ENCODE results near the gene DGKD. TPM values are rescaled to one million over a fixed set of nuclear protein-coding genes. Genes with fewer than 3 reads are reported as not detected.

Gene DGKD, protein sequence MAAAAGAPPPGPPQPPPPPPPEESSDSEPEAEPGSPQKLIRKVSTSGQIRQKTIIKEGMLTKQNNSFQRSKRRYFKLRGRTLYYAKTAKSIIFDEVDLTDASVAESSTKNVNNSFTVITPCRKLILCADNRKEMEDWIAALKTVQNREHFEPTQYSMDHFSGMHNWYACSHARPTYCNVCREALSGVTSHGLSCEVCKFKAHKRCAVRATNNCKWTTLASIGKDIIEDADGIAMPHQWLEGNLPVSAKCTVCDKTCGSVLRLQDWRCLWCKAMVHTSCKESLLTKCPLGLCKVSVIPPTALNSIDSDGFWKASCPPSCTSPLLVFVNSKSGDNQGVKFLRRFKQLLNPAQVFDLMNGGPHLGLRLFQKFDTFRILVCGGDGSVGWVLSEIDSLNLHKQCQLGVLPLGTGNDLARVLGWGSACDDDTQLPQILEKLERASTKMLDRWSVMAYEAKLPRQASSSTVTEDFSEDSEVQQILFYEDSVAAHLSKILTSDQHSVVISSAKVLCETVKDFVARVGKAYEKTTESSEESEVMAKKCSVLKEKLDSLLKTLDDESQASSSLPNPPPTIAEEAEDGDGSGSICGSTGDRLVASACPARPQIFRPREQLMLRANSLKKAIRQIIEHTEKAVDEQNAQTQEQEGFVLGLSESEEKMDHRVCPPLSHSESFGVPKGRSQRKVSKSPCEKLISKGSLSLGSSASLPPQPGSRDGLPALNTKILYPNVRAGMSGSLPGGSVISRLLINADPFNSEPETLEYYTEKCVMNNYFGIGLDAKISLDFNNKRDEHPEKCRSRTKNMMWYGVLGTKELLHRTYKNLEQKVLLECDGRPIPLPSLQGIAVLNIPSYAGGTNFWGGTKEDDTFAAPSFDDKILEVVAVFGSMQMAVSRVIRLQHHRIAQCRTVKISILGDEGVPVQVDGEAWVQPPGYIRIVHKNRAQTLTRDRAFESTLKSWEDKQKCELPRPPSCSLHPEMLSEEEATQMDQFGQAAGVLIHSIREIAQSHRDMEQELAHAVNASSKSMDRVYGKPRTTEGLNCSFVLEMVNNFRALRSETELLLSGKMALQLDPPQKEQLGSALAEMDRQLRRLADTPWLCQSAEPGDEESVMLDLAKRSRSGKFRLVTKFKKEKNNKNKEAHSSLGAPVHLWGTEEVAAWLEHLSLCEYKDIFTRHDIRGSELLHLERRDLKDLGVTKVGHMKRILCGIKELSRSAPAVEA
- 100 to 1,000 TPM in 1 of 2 donors, 10 to 100 TPM in 1; 74.3 to 250 TPM for total RNA-seq
- 10 to 100 TPM in 1 of 2 donors, 1 to 10 TPM in 1; 8.9 to 62.2 TPM for polyA plus RNA-seq
- long read RNA-seq, donor 1, full-length matches to known transcripts = 1 of 344 reads
- long read RNA-seq, donor 1, partial matches to known transcripts = 104 of 344 reads
- long read RNA-seq, donor 1, other reads (novel, unspliced or antisense) = 239 of 344 reads
- long read RNA-seq, donor 2, partial matches to known transcripts = 14 of 40 reads
- long read RNA-seq, donor 2, other reads (novel, unspliced or antisense) = 26 of 40 reads

DNA sequence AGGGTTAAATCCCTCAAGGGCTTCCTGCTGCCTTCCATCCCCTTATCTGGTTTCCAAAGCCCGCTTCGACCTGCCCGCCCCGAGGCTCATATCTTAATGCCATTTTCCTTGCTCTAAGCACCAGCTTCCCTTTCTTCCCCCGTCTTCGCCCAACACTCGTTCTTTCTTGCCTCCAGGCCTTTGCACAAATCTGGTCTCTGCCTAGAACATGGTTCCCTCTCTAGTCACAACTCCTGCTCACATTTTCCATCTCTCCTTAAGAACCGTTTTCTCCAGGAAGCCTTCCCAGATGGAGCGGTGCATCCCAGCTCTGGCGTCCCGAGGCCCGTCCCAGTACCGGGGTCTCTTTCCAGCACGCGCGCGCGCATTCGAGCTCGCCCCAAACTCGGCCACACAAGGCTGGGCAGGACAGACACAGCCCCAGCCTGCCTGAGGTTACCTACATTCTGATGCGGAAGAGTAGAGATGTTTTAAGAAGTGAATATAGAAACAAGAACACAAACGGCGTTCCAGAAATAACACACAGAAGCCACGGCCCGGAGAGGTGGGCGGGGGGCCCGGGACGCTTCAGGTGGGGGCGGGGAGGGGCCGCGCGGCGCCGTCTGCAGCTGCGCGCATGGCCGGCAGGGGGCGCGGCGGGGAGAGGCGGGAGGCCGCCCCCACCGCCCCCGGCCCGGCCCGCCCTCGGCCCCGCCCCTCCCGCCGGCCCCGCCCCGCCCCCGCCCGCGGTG, at the start of gene DGKD:
Gene DGKD (plus strand): TSS at position 726 of the 731 bp plus-strand sequence. CDS start 25 bp downstream, outside the sequence.
- Histone ChIP-seq H3K4me3 (ENCODE audit: low read length in 2 of 2) (peak within 1 kb of the TSS; percentile 99), H3K27ac (ENCODE audit: low read depth in 1 of 2, low read length in 2 of 2) (no peak within 1 kb of the TSS), H3K27me3 (ENCODE audit: control insufficient read depth in 1 of 2, insufficient read depth in 2 of 2, low read length in 1 of 2) (no peaks in the 10 kb centered on the region), H3K4me1 (ENCODE audit: control insufficient read depth in 1 of 2, insufficient read depth in 2 of 2, low read length in 2 of 2) (no peaks in the 10 kb centered on the region), H3K9me3 (ENCODE audit: control insufficient read depth, low read length) (no peaks in the 10 kb centered on the region), H3K36me3 (ENCODE audit: control insufficient read depth in 1 of 2, insufficient read depth in 2 of 2, low read length in 1 of 2) (no peaks in the 10 kb centered on the region)
- 5 to 10% methylated on average over 29 to 56 of the region's 56 CpGs for WGBS, 2 donors
- ATAC-seq (ENCODE audit: low FRiP score) (peak; percentile 92), DNase-seq (peak; percentile 66 to 90)
- intact Hi-C loops (cut with DNase I) = loop anchor here (2.0 to 5.0 kb wide), 3 partner anchors 33 to 89 kb away; no protein-coding TSS in a partner anchor

DNA sequence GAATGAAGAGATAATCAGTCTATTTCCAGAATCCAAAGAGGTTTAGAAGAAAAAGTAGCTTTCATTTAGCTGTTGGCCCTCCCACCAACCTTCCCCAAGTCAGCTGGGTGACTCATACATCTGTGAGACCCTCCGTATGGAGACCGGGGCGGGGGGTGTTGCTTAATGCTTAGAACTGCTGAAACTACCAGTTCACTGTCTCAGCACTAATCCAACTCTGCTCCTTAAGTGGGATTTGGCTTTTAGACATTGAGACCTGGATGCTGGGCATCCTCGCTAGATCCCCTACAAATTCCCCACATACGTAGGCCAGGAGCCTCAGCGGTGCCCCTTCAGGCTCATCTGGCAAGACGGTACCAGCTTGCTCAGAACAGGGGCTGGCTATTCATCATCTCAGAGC, 46.7 kb upstream of the DGKD start, which contains the start of gene SAG:
Gene SAG (plus strand): TSS at position 252 of the 400 bp plus-strand sequence. CDS start 1,374 bp downstream, outside the sequence.
- Histone ChIP-seq H3K27ac (ENCODE audit: low read depth in 1 of 2, low read length in 2 of 2) (no peak within 1 kb of the TSS), H3K27me3 (ENCODE audit: control insufficient read depth in 1 of 2, insufficient read depth in 2 of 2, low read length in 1 of 2) (no peaks in the 10 kb centered on the region), H3K36me3 (ENCODE audit: control insufficient read depth in 1 of 2, insufficient read depth in 2 of 2, low read length in 1 of 2) (no peaks in the 10 kb centered on the region), H3K4me1 (ENCODE audit: control insufficient read depth in 1 of 2, insufficient read depth in 2 of 2, low read length in 2 of 2) (no peaks in the 10 kb centered on the region), H3K9me3 (ENCODE audit: control insufficient read depth, low read length) (no peaks in the 10 kb centered on the region), H3K4me3 (ENCODE audit: low read length in 2 of 2) (no peak within 1 kb of the TSS)
- 87% methylated on average over 7 of the region's 7 CpGs for WGBS, 2 donors
- ATAC-seq (ENCODE audit: low FRiP score) (no peak), DNase-seq (no peak)
- intact Hi-C loops (cut with DNase I) = no loop called here

DNA sequence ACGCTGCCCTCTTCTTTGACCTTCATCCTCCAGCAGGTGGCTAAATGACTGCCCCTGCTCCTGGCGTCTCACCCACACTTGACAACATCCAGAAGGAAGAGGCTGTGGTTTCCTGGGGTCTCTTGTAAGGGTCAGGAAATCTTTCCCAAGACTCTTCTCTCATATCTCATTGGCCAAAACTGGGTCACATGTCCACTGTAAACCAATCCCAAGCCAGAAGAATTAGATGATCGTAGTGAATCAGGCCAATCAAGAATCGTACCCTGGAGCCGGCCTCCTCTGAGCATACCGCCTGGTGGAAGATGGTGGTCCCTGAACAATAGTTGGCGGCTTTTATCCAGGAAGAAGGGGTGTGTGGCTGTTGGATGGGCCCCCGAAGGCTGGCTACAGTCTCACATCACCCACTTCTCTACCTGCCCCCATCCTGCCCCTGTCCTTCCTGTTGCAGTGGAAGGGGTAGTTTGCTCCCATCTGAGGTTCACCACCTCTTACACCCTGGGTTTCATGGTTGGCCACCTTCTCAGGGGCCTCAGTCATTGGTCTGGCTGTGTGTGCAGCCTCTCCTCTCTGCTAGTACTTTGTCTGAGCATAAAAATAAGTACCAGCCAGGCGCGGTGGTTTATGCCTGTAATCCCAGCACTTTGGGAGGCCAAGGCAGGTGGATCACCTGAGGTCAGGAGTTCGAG, 42.9 kb upstream of the DGKD start:
- DNase-seq (no peak), ATAC-seq (ENCODE audit: low FRiP score) (no peak)
- Histone ChIP-seq H3K4me3 (ENCODE audit: low read length in 2 of 2) (no peak overlapping the region), H3K36me3 (ENCODE audit: control insufficient read depth in 1 of 2, insufficient read depth in 2 of 2, low read length in 1 of 2) (no peaks in the 10 kb centered on the region), H3K27me3 (ENCODE audit: control insufficient read depth in 1 of 2, insufficient read depth in 2 of 2, low read length in 1 of 2) (no peaks in the 10 kb centered on the region), H3K27ac (ENCODE audit: low read depth in 1 of 2, low read length in 2 of 2) (no peak overlapping the region), H3K4me1 (ENCODE audit: control insufficient read depth in 1 of 2, insufficient read depth in 2 of 2, low read length in 2 of 2) (no peaks in the 10 kb centered on the region), H3K9me3 (ENCODE audit: control insufficient read depth, low read length) (no peaks in the 10 kb centered on the region)
- 87 to 92% methylated on average over 10 to 11 of the region's 11 CpGs for WGBS, 2 donors
- intact Hi-C loops (cut with DNase I) = no loop called here

DNA sequence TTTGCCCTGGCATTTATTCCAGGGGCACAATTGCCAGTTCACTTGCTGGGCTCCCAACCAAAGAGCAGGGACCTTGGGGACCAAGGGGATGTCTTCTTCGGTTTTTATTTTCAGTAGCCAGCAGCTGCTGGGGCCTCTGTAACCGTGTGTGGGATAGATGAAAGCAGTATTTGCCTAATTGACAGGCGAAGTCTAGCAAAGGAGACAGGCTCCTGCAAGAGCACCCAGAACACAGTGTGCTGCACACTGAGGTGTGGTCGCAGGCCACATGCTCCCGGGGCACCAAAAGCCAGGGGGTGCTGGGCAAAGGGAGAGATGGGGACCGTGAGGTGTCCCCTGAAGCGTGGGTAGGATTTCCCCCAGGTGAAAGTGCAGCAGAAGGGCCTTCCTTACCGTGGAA, 41.4 kb upstream of the DGKD start:
- no peak for DNase-seq
- intact Hi-C loops (cut with DNase I) = no loop called here
- no peak for ATAC-seq (ENCODE audit: low FRiP score)
- Histone ChIP-seq H3K36me3 (ENCODE audit: control insufficient read depth in 1 of 2, insufficient read depth in 2 of 2, low read length in 1 of 2) (no peaks in the 10 kb centered on the region), H3K27me3 (ENCODE audit: control insufficient read depth in 1 of 2, insufficient read depth in 2 of 2, low read length in 1 of 2) (no peaks in the 10 kb centered on the region), H3K27ac (ENCODE audit: low read depth in 1 of 2, low read length in 2 of 2) (no peak overlapping the region), H3K4me1 (ENCODE audit: control insufficient read depth in 1 of 2, insufficient read depth in 2 of 2, low read length in 2 of 2) (no peaks in the 10 kb centered on the region), H3K4me3 (ENCODE audit: low read length in 2 of 2) (no peak overlapping the region), H3K9me3 (ENCODE audit: control insufficient read depth, low read length) (no peaks in the 10 kb centered on the region)
- WGBS, 2 donors = 75 to 78% methylated on average over 8 of the region's 8 CpGs

DNA sequence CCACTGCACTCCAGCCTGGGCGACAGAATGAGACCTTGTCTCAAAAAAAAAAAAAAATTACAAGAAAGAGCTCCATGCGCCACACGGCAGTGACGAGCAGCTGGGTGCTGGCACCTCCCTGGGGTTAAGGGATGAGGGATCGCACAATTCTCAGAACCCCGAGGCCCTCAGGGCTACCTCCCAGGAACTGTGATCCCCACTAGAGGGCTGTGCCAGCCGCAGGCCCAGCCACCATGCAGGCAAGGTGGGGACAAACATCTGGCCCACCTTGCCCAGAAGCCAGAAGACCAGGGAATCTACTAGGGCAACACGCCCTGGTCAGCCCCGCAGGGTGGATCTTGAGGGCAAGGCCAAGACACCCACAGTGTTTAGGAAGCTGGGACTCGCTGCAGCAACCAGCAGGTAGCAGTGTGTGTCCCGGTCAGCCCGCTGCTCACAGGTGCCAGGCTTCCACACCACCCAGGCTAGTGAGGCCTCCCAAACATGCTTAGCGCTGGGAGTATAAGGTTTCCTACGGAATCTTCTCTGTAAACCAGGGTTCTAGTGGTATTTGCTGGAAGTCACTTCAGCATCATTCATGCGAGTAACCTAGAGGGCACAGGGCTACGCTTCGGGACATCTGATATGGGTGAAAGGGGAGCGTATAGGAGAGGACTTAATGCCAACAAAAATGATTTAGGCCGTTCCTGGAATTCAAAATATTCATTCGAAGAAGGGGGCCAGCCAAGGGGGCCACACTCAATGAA, 39.9 kb upstream of the DGKD start:
- Histone ChIP-seq H3K4me1 (ENCODE audit: control insufficient read depth in 1 of 2, insufficient read depth in 2 of 2, low read length in 2 of 2) (no peaks in the 10 kb centered on the region), H3K4me3 (ENCODE audit: low read length in 2 of 2) (no peak overlapping the region), H3K27ac (ENCODE audit: low read depth in 1 of 2, low read length in 2 of 2) (no peak overlapping the region), H3K9me3 (ENCODE audit: control insufficient read depth, low read length) (no peaks in the 10 kb centered on the region), H3K36me3 (ENCODE audit: control insufficient read depth in 1 of 2, insufficient read depth in 2 of 2, low read length in 1 of 2) (no peaks in the 10 kb centered on the region), H3K27me3 (ENCODE audit: control insufficient read depth in 1 of 2, insufficient read depth in 2 of 2, low read length in 1 of 2) (no peaks in the 10 kb centered on the region)
- DNase-seq (no peak), ATAC-seq (ENCODE audit: low FRiP score) (no peak)
- intact Hi-C loops (cut with DNase I) = no loop called here
- WGBS, 2 donors = 88 to 89% methylated on average over 20 of the region's 20 CpGs

DNA sequence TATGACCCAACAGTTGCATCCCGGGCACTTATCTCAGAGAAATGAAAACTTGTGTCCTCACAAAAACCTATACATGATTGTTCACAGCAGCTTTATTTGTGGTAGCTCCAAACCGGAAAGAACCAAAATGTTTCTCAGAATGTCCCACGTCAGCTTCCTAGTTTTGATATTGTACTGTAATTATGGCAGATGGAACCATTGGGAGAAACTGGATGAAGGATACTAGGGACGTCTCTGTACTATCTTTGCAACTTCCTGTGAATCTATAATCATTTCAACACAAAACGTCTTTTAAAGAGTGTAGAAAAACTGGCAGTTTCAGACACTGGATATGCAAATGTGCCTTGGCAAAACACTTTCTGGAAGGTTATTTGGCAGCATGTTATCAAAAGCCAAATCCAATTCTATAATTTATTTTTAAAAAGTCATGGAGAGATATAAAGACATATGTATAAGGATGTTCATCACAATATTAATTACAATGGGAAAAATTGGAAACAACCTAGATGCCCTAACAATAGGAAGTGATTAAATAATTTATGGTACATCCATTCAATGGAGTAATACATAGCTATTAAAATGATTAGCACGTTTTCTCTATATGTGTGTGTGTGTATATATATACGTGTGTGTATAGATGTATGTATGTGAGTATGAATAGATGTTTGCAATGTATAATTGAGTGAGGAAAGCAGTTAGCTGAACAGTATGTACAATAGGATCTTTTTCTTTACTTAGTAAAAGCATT, 36.9 kb upstream of the DGKD start:
- no peak overlapping the region for H3K27ac ChIP-seq (ENCODE audit: low read depth in 1 of 2, low read length in 2 of 2)
- ATAC-seq (ENCODE audit: low FRiP score) = no peak
- 70 to 71% methylated on average over 7 of the region's 7 CpGs for WGBS, 2 donors
- no peaks in the 10 kb centered on the region for H3K4me1 ChIP-seq (ENCODE audit: control insufficient read depth in 1 of 2, insufficient read depth in 2 of 2, low read length in 2 of 2)
- no peaks in the 10 kb centered on the region for H3K36me3 ChIP-seq (ENCODE audit: control insufficient read depth in 1 of 2, insufficient read depth in 2 of 2, low read length in 1 of 2)
- H3K4me3 ChIP-seq (ENCODE audit: low read length in 2 of 2) = no peak overlapping the region
- DNase-seq = no peak
- H3K9me3 ChIP-seq (ENCODE audit: control insufficient read depth, low read length) = no peaks in the 10 kb centered on the region
- H3K27me3 ChIP-seq (ENCODE audit: control insufficient read depth in 1 of 2, insufficient read depth in 2 of 2, low read length in 1 of 2) = no peaks in the 10 kb centered on the region
- intact Hi-C loops (cut with DNase I) = no loop called here

All from aorta (tissue), 5 donors.